ENCODE results near the gene KLHL35.
A peak's percentile ranks its signal among the peaks of the same experiment; 100 is the strongest.

KLHL35 gene

DNA sequence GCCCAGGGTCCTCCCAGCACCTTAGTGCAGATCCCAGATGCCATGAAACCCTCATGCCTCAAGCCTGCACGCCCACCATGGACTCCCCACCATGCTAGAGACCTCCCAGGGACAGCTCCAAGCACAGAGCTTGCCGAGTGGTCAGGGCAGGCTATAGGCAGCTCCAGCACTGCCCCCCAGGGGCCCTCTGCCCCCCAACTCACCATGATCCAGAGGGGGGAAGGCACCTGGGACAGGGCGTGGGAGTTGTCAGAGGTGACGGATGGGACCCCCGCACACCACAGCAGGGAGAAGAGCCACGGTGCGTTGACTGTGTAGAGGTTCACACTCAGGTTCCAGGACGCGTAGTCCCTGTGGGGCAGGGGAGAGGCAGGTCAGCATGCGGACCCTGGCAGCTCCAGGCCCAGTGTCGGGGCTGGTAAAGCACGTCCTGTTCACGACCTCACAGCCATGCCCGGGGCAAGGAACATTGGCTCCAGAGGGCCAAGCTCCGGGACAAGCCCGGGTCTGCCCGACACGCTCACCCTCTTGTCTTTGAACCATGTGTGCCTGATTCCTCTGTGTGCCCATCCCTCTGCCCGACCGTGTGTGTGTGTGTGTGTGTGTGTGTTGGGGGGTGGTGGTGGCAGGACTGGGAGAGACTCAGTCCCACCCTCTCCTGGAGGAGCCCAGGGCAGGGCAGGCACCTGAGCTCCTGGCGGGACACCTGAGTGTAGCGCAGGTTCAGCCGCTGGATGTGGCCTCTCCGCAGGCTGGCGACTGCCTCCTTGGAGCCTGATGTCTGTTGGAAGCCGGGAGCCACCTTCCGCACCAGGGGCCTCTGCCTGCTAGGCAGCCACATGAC lies 8.2 kb upstream of the KLHL35 start:
- no peak for DNase-seq

DNA sequence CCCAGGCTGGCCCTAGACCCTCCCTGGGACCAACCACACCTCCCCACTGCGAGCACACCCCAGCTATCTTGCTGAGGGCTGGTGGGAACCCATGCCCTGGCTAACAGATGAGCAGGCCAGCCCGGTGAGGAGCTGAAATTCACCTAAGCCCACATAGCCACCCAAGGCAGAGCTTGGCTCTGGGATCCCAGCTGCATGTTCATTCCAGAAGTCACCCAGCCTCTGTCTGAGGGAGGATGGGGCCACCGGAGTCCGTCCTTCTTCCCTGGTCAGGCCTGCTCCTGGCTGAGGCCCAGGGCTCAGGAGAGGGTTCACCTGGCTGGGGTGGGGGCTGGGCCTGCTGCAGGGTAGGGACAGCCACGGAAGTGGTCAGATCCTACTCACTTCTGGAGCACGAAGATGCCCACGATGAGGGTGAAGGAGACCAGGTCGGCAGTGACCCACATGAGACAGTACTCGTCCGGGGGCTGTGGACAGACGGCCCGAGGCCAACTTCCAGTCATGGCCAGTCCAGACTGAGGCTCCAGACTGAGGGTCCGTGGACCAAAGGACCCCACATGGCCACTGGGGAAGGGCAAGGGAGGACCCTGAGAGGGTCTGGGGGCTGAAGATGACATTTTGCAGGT lies 6.6 kb upstream of the KLHL35 start:
- no peak for DNase-seq

DNA sequence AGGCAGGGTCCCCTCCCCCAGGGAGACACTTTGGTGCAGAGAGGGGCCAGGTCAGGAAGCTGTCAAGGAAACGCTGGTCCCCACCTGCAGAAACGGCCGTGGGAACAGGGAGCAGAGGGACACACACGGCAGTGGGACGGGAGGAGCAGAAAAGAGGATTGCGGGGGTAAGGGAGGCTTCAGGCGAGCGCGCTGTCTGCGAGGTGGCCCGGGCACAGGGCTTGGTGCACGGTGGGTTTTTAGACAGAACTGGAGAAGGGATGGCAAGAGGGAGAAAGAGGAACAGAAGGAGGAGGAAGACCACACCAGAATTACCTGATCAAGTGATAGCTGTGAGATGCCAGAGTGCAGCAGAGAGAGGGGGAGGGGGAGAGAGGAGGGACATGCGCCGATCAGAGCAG lies 6.0 kb upstream of the KLHL35 start:
- DNase-seq: no peak

DNA sequence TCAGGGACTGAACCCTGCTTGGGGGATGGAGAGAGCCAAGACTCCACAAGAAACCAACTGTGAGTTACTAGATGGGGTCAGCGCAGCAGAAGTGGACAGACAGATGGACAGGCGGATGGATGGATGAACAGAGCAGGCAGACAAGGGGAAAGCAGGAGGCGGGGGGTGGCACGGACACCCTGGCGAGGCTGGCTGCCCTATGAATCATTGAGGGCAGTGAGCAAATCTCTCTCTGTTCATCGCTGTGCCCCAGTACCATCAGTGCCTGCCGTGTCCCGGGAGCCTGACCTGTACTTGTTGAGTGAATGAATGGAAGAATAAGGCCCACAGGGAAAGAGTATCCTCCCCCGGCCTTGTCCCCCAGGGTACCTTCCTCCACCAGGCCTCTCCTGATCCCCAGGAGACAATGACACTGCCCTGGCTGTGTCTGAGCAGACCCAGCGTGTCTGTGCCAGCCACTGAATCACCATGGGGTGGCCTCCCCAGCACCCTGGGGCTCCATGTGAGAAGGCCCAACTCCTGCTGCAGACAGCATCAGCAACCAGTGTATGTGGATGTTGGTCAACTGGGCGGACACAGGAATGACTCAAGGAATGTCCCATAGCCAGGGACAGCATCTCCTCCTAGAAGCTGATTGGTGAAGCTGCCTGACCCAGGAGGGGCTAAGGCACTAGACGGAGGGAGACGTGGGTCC lies 5.1 kb upstream of the KLHL35 start:
- DNase-seq: no peak

DNA sequence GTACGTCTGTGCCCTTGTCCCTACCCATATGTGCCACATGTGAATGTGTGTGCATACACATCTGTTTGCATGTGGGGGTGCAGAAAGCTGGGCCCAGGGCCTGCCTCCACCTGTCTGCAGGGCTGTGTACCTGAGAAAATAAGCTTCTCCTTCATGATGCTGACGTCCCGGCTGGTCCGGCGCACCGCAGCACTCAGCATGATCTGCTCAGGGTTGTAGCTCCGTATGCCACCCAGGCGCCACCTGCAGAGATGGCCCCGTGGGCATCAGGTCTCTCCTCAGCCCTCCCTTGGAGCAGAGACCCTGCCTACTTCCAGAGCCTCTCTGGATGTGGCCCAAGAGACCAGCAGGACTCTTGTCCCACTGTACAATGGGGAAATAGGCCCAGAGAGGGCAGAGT lies 3.8 kb upstream of the KLHL35 start:
- no peak for DNase-seq

DNA sequence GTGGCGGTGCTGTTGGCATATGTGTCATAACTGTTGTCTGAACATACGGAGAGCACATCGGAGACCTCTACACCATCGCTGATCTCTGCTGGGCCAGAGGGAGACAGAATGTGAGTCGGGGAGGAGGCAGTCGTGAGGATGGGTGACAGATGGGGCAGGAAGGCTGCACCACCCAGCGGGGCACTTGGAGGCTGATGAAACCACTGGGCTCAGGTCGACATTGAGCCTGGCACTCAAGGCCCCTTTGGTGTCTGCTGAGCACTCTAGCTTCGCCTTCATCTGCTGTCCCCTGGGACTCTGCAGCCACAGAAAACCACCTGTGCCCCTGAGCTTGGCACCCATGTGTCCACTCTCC lies 2.5 kb upstream of the KLHL35 start:
- no peak for DNase-seq

DNA sequence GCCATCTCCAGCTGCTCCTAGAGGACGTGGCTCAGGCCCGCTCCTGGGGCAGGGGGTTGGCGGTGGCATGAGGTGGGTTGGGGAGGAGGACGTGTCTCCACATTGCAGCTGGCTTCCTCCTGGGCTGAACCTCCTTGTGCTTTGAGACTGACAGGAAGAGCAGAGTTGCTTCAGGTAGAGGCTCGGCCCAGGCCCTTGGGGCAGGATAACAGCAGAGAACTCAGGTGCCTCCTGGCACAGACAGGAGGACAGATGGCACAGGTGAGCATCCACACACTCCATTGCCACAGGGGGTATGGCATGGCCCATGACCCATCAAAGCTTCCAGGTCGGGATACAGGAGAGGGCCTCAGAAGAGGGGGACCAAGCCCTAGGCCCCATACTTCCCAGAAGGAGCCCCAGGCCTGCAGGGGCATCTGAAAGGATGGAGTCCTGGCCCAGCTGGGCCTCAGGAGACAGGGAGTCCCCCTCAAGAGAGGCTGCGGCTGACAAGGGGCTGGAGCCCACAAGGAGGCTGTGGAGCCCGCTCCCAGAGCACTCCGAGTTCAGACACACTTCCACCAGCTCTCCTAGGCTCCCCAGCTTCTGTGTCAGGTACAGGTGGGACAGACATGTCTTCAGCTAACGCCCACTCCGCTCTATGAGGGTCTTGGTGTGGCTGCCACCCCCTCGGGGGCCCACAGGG lies 2.0 kb upstream of the KLHL35 start:
- DNase-seq: no peak

DNA sequence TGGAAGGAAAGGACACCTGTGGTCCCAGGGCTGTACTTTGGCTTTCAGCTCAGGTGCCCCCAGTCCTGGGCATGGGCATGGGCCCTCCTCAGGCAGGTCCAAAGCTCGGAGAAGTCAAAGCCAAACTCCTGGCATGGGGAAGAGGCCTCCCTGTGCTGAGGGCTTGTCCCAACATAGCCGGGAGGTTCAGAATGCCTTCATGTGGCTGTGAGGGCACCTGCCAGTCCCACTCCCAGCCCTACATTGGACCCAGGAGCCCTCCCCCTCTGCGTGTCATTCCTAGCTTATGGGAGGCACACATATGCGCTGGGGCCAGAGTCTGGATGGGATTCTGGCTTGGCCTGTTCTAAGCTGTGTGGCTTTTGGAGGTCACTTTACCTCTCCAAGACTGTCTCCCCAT lies 1.0 kb upstream of the KLHL35 start:
- no peak for DNase-seq

DNA sequence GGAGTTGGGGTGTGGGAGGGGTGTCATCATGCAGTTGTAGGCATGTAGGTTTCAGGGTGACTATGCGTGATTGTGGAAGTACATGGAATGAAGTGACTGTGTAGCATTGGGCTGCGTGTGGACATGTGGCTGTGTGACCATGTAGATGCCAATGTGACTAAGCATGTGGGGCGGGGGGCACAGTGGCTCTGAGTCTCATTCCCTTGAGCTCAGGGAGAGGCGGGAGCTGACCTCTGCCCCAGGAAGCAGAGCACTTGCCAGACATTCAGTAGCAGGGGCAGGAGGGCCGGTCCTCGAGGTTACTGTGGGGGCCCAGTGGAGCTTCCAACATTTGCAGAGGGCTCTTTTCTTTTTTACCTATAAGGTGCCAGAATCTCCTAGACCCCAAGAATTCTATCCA lies 440 bp upstream of the KLHL35 start:
- no peak for DNase-seq

DNA sequence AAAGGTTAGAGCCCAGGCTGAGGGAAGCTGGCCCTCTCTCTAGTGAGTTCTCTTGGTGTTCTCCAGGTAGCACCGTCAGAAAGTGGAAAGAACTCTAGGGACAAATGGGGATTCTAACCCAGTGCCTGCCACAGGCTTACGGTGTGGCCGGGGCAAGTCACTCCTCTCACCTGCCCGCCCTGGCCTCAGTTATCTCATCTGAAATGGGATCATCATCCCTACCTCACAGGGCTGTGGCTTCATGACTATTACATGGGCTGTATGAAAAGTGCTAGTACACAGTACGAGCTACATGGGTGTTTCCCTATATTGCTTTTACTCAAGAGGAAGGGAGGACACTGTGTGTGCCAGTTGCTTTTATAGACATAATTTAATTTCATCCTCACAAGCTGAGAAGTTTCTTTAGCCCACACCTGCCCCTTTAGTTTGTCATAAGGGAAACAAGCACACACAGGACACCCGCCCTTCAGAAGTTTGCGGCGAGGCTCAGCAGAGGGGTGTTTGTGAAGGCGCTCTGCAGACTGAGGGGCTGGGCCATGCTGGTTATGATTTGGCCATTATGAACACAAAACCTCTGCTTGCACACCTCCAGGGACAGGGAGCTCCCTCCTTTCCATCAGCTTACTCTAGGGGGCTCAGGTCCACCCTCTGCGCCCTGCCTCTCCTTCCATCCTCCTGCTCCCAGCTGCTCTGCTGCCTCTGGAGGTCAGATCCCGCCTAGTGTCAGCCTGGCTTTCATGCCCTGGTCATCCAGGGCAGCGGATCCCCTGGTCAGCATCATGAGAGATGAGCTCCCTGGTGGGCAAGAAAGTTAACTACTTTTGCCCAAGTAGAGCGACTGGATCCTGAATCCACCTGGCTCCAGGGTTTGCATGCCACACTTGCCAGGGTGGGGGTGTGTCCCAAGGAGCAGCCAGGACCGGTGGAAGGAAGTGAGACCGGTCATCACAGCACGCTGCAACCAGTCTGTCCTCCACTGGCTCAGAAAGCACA lies 1.2 kb downstream of the KLHL35 start:
- DNase-seq: no peak

DNA sequence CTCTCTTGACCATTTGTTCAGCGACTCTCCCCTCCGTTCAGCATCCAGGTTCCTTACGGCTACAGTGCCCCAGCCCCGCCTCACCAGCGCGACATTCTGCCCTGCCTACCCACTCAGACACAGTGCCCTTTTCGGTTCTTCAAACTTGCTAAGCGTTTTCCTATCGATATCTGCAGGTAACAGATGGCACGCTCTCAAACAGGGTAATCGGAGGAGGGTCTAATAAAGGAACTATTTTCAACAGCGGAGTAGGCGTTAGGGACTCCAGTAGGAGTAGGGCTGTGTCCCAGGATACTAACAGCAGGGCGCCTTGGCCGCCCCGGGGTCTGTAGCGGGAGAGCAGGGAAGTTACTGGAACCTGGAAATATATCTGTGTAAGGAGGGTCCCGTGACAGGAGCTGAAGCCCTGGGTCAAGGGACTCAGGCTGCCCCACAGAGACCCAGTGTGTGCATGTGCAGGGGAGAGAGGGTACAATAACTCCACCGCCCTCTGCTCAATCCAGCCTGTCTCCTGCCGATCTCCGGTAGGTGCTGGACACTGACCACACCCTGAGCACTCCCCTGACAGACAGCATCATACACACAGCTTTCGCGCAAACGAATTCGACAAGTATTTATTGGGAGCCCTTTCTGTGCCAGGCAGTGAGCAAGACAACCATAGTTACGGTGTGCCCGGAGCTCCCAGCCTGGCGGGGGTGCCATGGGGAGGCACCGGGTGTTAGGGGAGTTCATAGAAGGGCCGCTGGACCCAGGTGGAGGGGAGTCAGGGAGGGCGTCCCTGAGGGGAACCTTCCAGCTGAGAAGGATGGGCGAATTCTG lies 2.1 kb downstream of the KLHL35 start:
- no peak for DNase-seq

DNA sequence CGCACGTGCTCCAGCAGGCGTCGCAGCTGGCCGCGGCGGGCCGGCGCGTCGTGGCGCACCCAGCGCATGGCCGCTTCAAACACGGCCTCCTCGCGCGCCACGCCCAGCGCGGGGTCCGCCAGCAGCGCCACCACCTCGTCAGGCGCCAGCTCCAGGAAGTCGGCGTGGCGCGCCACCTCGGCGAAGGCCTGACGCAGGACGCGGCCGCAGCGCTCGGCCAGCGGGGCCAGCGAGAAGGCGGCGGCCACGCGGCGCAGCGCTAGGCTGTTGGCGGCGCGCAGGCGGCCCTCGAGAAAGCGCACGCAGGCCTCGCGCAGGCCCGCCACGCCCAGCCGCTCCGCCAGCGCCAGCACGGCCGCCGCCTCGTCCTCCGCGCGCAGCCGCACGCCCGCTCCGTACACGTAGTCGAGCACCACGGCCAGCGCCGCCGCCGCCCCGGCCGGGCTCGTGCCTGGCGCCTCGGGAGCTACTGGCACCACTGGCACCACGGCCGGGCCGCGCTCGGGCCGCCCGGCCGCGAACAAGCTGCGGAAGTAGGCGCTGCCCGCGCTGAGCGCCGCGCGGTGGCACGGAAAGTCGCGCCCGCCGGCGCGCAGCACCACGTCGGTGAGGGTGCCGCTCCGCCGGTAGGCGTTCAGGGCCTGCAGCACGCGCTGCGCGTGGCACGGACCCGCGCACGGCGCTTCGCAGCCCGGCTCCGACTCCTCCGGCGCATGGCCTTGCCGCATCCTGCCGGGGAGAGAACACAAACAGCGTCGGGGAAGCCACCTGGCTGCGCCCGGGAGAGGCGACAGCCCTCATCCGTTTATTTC lies 2.9 kb downstream of the KLHL35 start:
- DNase-seq: peak; percentile 36 to 71

DNA sequence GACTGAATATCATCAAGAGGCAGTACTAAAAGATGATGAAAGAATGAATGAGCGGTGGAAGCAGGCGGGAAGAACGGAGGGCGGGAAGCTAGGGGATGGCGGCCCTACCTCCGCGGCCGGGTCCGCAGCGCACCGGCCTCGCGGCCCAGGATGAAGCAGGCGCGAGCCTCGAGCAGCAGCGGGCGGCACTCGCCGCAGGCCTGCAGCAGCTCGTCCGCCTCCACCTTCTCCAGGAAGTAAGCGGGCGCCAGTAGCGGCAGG lies 3.4 kb downstream of the KLHL35 start:
- no peak for DNase-seq

DNA sequence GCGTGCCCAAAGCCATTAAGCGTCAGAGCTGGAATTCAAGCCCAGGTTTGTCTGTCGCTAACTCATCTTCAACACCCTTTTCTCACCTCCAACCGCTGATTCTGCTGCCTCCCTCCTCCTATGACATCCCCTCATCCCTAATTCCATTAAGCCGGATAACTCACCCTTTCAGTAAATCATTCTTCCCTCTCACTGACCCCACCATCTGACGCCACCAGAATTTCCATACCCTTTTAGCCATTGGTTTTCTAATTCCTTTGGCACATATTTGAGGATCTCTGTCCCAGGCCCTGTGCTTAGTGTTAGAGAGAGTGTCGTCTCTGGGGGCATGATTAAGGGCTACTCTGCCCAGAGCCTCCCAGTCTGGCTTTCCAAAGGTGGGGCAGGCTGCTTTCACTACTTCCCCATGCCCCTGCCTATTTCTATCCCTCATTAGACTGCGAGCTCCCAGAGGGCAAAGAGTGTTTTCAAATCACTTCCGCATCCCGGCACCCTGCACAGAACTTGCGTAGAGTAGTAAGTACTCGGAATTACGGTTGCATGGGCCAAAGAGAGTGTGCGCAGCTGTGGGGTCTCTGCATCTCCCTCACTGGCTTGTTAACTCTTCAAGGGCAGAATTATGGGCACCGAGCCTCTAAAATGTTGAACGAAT lies 3.9 kb downstream of the KLHL35 start:
- DNase-seq: no peak

DNA sequence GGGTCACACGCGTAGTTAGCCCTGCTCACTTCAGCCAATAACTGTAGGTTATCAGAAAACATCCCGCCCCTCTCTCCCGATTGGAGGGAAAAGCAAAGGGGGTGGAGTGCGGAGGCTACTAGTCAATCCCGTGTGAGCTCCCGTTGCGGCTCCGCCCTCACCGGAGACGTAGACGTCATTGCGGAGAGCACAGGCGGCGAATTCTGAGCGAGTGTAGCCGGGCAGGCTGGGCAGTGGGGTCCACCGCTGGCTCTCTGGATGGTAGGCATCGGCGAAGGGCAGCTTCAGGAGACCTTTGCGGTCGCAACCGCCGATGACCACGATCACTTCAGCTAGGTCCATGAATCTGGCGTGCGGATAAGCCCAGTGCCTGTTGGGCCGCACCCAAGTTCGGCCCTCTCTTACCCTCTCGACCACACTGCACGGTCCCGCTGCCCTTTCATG lies 4.7 kb downstream of the KLHL35 start:
- peak; percentile 76 to 83 for DNase-seq

DNA sequence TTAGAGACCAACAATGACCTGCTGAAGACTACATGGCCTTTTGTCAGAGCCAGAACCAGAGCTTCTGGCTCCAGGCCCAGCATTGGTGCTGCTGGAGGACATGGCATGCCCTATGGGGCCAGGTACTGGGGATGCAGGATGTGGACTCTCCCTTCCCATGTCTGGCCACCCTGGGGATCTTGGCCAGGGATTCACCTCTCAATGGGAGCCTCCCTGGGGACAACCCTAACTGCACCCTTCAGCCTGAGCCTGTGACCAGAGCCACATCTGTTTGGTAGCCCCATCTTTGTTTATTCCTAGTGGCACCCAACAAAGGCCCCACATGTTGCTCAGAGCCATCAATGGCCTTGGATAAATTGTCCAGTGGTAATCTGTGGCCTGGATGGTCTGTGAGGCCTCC lies 5.8 kb downstream of the KLHL35 start:
- DNase-seq: no peak

DNA sequence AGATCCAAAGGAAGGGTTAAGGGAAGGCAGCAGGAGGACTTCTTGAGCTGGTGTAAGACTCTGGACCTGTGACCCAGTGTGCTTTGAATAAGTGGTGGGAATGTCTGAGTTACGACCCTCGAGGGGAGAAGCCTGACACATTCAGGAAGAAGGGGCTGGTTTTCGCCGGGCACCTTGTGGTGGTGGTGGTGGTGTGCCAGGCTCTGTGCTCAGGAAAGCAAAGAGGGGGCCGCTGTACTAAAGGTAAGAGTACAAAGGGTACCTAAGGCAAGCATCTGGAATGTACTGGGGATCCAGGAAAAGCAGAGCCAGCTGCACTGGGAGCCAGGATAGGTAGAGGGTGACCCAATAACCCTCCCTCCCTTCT lies 6.3 kb downstream of the KLHL35 start:
- DNase-seq: no peak

DNA sequence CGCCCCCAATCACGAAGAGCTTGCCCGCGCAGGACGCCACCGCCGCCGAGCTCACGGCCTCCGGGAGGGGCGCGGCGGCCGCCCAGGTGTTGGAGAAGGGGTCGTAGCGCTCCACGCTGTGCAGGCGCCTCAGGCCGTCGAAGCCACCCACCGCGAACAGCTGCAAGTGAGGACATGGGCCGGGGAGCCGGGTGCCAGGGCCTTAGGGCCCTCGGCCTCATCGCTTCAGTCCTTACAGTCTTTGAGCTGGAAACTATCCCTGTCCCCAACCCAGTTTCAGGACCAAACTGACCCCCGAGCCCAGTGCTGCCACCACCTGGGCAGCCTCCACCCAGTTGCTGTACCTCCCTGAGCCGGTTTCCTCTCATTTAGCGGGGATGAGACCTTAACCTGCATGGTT lies 7.6 kb downstream of the KLHL35 start:
- no peak for DNase-seq

DNA sequence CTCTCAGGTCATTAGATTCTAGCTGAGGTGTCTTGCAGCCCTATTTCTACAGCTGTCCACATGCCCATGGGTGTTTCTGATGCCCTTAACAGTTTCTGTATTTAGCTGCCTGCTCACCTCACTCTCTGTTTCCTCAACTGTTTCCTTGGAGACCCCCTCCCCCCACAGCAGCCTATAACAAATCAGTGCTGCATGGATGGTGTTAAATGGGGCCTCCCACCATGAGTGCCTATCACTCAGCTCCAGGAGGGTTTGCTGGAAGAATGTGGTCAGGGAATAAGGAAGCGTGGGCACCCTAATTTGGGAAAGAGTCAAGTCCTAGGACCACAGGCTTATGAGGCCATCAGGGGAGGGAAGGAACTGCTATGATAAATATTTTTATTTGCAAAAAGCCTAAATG lies 8.6 kb downstream of the KLHL35 start:
- no peak for DNase-seq

DNA sequence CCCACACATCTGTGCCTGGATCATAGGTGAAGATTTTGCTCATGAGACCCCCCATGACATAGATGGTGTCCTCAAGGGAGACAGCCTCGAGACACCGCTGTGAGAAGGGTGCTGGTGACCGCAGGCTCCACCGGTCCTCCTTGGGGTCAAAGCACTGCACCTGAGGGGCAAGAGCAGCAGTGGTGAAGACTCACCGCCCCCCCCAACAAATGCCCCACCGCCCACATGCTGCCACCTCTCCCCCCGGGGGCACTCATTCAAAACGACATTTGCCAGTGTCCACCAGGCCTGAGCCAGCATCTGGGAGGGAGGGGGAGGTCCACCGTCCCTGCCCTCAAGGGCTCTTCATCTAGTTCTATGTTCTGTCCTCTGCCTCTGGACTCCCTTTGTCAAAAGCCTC lies 9.3 kb downstream of the KLHL35 start:
- no peak for DNase-seq
